GM19351 (cell line): ENCODE measurements around the gene MAP7.

ENCODE experiments used
- ATAC-seq: cut with Tn5 transposase; IDR thresholded peaks from one replicate; pipeline ENCODE4 v1.9.1; 2021; ENCODE audit warnings: mild to moderate bottlenecking, moderate library complexity; ENCODE audit not compliant: unreplicated experiment

Gene MAP7

GRCh38 chr6:136566007-136566487, 15.8 kb upstream of the MAP7 start:
- ATAC-seq = no peak

GRCh38 chr6:136564180-136564579, 14.0 kb upstream of the MAP7 start:
- ATAC-seq = no peak

GRCh38 chr6:136563386-136564152, 13.3 kb upstream of the MAP7 start:
- ATAC-seq = no peak

- no peak for ATAC-seq
Observed at GRCh38 chr6:136562211-136562610, 12.0 kb upstream of the MAP7 start.

- no peak for ATAC-seq
Observed at GRCh38 chr6:136553166-136553787, 3.1 kb upstream of the MAP7 start.

GRCh38 chr6:136552054-136552453, 1.8 kb upstream of the MAP7 start:
- ATAC-seq = no peak

- no peak for ATAC-seq
Observed at GRCh38 chr6:136551103-136551502, 881 bp upstream of the MAP7 start.

GRCh38 chr6:136550045-136550329, 235 bp downstream of the MAP7 start:
- ATAC-seq = peak; percentile 58

- peak; percentile 4 for ATAC-seq
Observed at GRCh38 chr6:136549300-136550044, 750 bp downstream of the MAP7 start.

- ATAC-seq = no peak
Observed at GRCh38 chr6:136548582-136549299, 1.5 kb downstream of the MAP7 start.

- ATAC-seq = no peak
Observed at GRCh38 chr6:136547871-136548270, 2.4 kb downstream of the MAP7 start.

GRCh38 chr6:136547336-136547735, 2.9 kb downstream of the MAP7 start:
- no peak for ATAC-seq

- no peak for ATAC-seq
Observed at GRCh38 chr6:136546331-136546730, 3.9 kb downstream of the MAP7 start.

- ATAC-seq = no peak
Observed at GRCh38 chr6:136544326-136544725, 5.9 kb downstream of the MAP7 start.

GRCh38 chr6:136541395-136541794, 8.8 kb downstream of the MAP7 start:
- ATAC-seq = no peak

GRCh38 chr6:136539967-136540652, 10.1 kb downstream of the MAP7 start:
- no peak for ATAC-seq

- ATAC-seq = no peak
Observed at GRCh38 chr6:136538836-136539235, 11.4 kb downstream of the MAP7 start.

GRCh38 chr6:136535880-136536650, 14.2 kb downstream of the MAP7 start:
- no peak for ATAC-seq

GRCh38 chr6:136535017-136535765, 15.0 kb downstream of the MAP7 start:
- no peak for ATAC-seq
